ENCODE data around the gene UAP1L1. TPM values are rescaled to one million over a fixed set of nuclear protein-coding genes. Genes with fewer than 3 reads are reported as not detected.
A peak's percentile ranks its signal among the peaks of the same experiment; 100 is the strongest.

UAP1L1 gene
- total RNA-seq, 1 experiment from 2014 or later: 6.6 TPM

DNA sequence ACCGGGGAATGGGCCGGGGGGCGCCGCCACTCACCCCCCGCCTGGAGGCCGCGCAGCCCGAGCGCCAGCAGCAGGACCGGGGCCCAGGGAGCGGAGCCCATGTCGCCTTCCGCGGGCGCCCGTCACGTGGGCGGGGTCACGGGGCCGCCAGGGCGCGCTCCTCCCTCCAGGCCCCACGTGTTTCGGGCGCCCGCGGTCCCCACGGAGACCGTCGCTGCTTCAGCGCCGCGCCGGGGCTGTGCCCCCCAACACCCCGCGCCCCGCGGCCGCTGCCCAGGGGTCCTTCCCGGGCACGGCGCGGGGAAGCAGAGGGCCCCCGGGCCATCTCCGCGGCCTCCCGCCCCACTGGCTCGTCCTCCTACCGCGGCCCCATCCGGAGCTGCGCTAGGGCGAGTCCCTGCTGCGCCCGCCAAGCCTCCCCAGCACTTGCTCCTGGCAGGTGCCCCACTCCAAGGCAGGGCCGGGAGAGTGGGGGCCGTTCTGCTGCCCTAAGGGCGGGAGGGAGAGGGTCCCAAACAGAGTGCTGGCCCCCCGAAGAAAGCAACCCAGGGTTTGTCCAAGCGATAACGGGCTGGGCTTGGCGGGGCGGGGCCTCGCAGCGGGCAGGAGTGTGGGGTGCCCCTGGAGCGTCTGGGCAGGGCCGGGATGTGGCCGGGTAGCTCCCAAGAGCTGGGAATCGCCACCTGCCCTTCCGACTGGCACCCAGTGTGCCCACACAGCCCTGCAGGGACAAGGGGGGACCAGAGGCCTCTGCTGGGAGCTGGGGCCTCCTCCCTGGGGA is 37.5 kb downstream of the UAP1L1 start, which contains the start of gene DPP7:
DPP7 (minus strand) TSS at position 121 of the 781 bp plus-strand sequence; CDS start at position 101, 20 bp downstream.
- Histone ChIP-seq H2AFZ (ENCODE audit: low read length) (no peak within 1 kb of the TSS), H4K20me1 (ENCODE audit: control insufficient read depth, insufficient read depth, insufficient read length) (no peaks in the 10 kb centered on the region), H3K27ac (ENCODE audit: insufficient read length, low read depth, low read length) (no peak within 1 kb of the TSS), H3K14ac (ENCODE audit: insufficient read depth, low read length) (no peak within 1 kb of the TSS), H2BK5ac (ENCODE audit: insufficient read length, low read length) (no peak within 1 kb of the TSS), H4K8ac (replicated peaks; ENCODE audit: insufficient read length, low read depth, low read length) (no peak within 1 kb of the TSS), H2BK20ac (ENCODE audit: low read depth, low read length, poor library complexity, severe bottlenecking) (no peak within 1 kb of the TSS), H2BK120ac (ENCODE audit: low read depth, low read length, poor library complexity, severe bottlenecking) (no peak within 1 kb of the TSS), H3K79me2 (ENCODE audit: insufficient read depth, low read length) (no peaks in the 10 kb centered on the region), H3K23me2 (ENCODE audit: insufficient read length, low read depth, low read length, poor library complexity, severe bottlenecking) (no peaks in the 10 kb centered on the region), H3K27me3 (ENCODE audit: insufficient read depth, low read length) (peaks cover 4% of the 10 kb centered on the region; the same call in 1 of the 2 replicates), H4K5ac (ENCODE audit: insufficient read length, low read depth, low read length) (no peak within 1 kb of the TSS), H3K9ac (ENCODE audit: extremely low read depth, insufficient read length, low read length) (no peak within 1 kb of the TSS), H3T11ph (ENCODE audit: low read length) (no peak within 1 kb of the TSS), H2BK15ac (ENCODE audit: low read depth, low read length) (no peak within 1 kb of the TSS), H4K91ac (ENCODE audit: insufficient read length, low read depth, low read length) (no peak within 1 kb of the TSS), H2AK5ac (ENCODE audit: insufficient read length, low read length) (no peak within 1 kb of the TSS), H3K18ac (ENCODE audit: insufficient read length, low read depth, low read length) (no peak within 1 kb of the TSS), H3K4ac (ENCODE audit: low read depth, low read length) (no peak within 1 kb of the TSS), H3K9me3 (ENCODE audit: control insufficient read depth, low read depth, low read length) (no peaks in the 10 kb centered on the region), H3K56ac (ENCODE audit: insufficient read length, low read depth, low read length) (no peak within 1 kb of the TSS), H3K79me1 (ENCODE audit: insufficient read depth, low read depth, low read length, poor library complexity, severe bottlenecking) (no peaks in the 10 kb centered on the region), H3K23ac (ENCODE audit: insufficient read length, low read depth, low read length) (no peak within 1 kb of the TSS), H3K4me2 (ENCODE audit: insufficient read depth, insufficient read length, low read length) (no peak within 1 kb of the TSS), H2BK12ac (ENCODE audit: insufficient read length, low read depth, low read length) (no peak within 1 kb of the TSS), H3K4me1 (ENCODE audit: insufficient read depth, low read length) (no peaks in the 10 kb centered on the region)
- Mint-ChIP-seq H3K27me3 (ENCODE audit: low read depth) (peaks cover 46% of the 10 kb centered on the region), H3K4me1 (no peaks in the 10 kb centered on the region), H3K4me3 (peak within 1 kb of the TSS; percentile 34 to 55), H3K9me3 (peaks cover 0 to 3% of the 10 kb centered on the region in 2 experiments; a peak in 2 of 5 replicates), H3K36me3 (ENCODE audit: insufficient read depth in 1 of 3, low read depth in 3 of 3) (peaks cover 0 to 2% (median 0%) of the 10 kb centered on the region in 3 experiments; a peak in 1 of 7 replicates), H3K27ac (no peak within 1 kb of the TSS)
- TF ChIP-seq, protein P1, sequence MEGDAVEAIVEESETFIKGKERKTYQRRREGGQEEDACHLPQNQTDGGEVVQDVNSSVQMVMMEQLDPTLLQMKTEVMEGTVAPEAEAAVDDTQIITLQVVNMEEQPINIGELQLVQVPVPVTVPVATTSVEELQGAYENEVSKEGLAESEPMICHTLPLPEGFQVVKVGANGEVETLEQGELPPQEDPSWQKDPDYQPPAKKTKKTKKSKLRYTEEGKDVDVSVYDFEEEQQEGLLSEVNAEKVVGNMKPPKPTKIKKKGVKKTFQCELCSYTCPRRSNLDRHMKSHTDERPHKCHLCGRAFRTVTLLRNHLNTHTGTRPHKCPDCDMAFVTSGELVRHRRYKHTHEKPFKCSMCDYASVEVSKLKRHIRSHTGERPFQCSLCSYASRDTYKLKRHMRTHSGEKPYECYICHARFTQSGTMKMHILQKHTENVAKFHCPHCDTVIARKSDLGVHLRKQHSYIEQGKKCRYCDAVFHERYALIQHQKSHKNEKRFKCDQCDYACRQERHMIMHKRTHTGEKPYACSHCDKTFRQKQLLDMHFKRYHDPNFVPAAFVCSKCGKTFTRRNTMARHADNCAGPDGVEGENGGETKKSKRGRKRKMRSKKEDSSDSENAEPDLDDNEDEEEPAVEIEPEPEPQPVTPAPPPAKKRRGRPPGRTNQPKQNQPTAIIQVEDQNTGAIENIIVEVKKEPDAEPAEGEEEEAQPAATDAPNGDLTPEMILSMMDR (conservative IDR thresholded peaks at IDR 0.05): no peak
- WGBS (ENCODE audit: extremely low coverage, insufficient read length, low lambda C conversion rate): no CpG with 5 or more reads among the region's 70 CpGs
- DNase-seq: no peak

Data from H9 (cell line).